ENCODE results near the gene ADORA2B.

ADORA2B gene

GRCh38 chr17:15965528-15965927, 20.6 kb downstream of the ADORA2B start:
- no peak overlapping the region for H3K4me3 ChIP-seq (ENCODE audit: low read depth, low read length)
- H3K4me1 ChIP-seq (ENCODE audit: control insufficient read depth, insufficient read depth, low read length), result peaks cover 22% of the 10 kb centered on the region
- ChIA-PET POLR2A (interaction anchor here (0.8 to 1.0 kb wide), 5 partner anchors 9 to 34 kb away, joined by 3 to 10 read pairs (median 4); partner anchors contain the start of genes TTC19 and ZSWIM7), CTCF (interaction anchor here (0.8 kb wide), 1 partner anchor 34 kb away, joined by 4 read pairs; the partner anchor contains the start of genes TTC19 and ZSWIM7)
- no peaks in the 10 kb centered on the region for H3K9me3 ChIP-seq (ENCODE audit: control insufficient read depth, insufficient read depth, low read depth, low read length)
- H3K36me3 ChIP-seq (ENCODE audit: control insufficient read depth in 2 of 2, insufficient read depth in 1 of 2, low read length in 2 of 2), result peaks cover 0 to 4% of the 10 kb centered on the region in 2 experiments; a peak in 1 of 3 replicates
- TF ChIP-seq ZNF175 (tag by site-specific recombination; IDR thresholded peaks at IDR 0.05) (no peak), ZNF600 (tag by site-specific recombination; IDR thresholded peaks at IDR 0.05) (peak; percentile 72)
- 0 out of 2 replicates have a peak overlapping the region, but pooled peaks have one; percentile 58 for H3K27ac ChIP-seq (ENCODE audit: extremely low read depth, low read depth, low read length)

- no peaks in the 10 kb centered on the region for H3K9me3 ChIP-seq (ENCODE audit: control insufficient read depth, insufficient read depth, low read depth, low read length)
- H3K4me3 ChIP-seq (ENCODE audit: low read depth, low read length), result no peak overlapping the region
- peaks cover 22% of the 10 kb centered on the region for H3K4me1 ChIP-seq (ENCODE audit: control insufficient read depth, insufficient read depth, low read length)
- ChIA-PET POLR2A (interaction anchor here (1.0 kb wide), 2 partner anchors 10 to 33 kb away, joined by 6 to 10 read pairs; partner anchors contain the start of genes TTC19 and ZSWIM7), CTCF (interaction anchor here (0.7 kb wide), 1 partner anchor 138 kb away, joined by 3 read pairs; no protein-coding TSS in a partner anchor)
- H3K27ac ChIP-seq (ENCODE audit: extremely low read depth, low read depth, low read length), result peak overlapping the region; percentile 58
- peaks cover 0 to 4% of the 10 kb centered on the region in 2 experiments; a peak in 1 of 3 replicates for H3K36me3 ChIP-seq (ENCODE audit: control insufficient read depth in 2 of 2, insufficient read depth in 1 of 2, low read length in 2 of 2)
- no peak for TF ChIP-seq TSHZ1 (tag by site-specific recombination; IDR thresholded peaks at IDR 0.05; ENCODE audit: borderline replicate concordance)
- TF ChIP-seq ZBTB17 (tag by site-specific recombination; IDR thresholded peaks at IDR 0.05), result peak; percentile 84
- no peak for TF ChIP-seq ZNF140 (tag by site-specific recombination; IDR thresholded peaks at IDR 0.05)
- TF ChIP-seq ZNF660 (tag by site-specific recombination; IDR thresholded peaks at IDR 0.05), result peak; percentile 52; the same call in 1 of the 2 replicates
- no peak for TF ChIP-seq PRDM2 (tag by site-specific recombination; IDR thresholded peaks at IDR 0.05; ENCODE audit: borderline replicate concordance)
- peak; percentile 69; the same call in 1 of the 2 replicates for TF ChIP-seq OSR2 (tag by site-specific recombination; IDR thresholded peaks at IDR 0.05)
- peak; percentile 86 for TF ChIP-seq ZSCAN16 (tag by site-specific recombination; IDR thresholded peaks at IDR 0.05)
- TF ChIP-seq SCRT1 (tag by site-specific recombination; IDR thresholded peaks at IDR 0.05; ENCODE audit: borderline replicate concordance), result peak; percentile 61; the same call in 1 of the 2 replicates
- TF ChIP-seq SCRT2 (tag by site-specific recombination; IDR thresholded peaks at IDR 0.05), result peak; percentile 79
- TF ChIP-seq ZIC2 (tag by site-specific recombination; IDR thresholded peaks at IDR 0.05), result peak; percentile 83
- peak; percentile 12; the same call in 1 of the 2 replicates for TF ChIP-seq SP2 (tag by site-specific recombination; IDR thresholded peaks at IDR 0.05)
- TF ChIP-seq ZBTB44 (tag by site-specific recombination; IDR thresholded peaks at IDR 0.05), result 0 out of 2 replicates have a peak, but pooled peaks have one; percentile 31
- TF ChIP-seq ZNF274 (IDR thresholded peaks at IDR 0.05; ENCODE audit: low read length), result no peak
- TF ChIP-seq ZNF274 (tag by site-specific recombination; IDR thresholded peaks at IDR 0.05; ENCODE audit: borderline replicate concordance), result no peak
- peak; percentile 61 for TF ChIP-seq ZBTB20 (tag by site-specific recombination; IDR thresholded peaks at IDR 0.05)
- no peak for TF ChIP-seq ZNF658 (tag by site-specific recombination; IDR thresholded peaks at IDR 0.05)
- no peak for TF ChIP-seq ZNF747 (tag by site-specific recombination; IDR thresholded peaks at IDR 0.05)
Observed at GRCh38 chr17:15966183-15966878, 21.4 kb downstream of the ADORA2B start.

All from HEK293 (cell line).